GM23338 (cell line): ENCODE results near the gene MAN2A2. TPM values are rescaled to one million over a fixed set of nuclear protein-coding genes. Genes with fewer than 3 reads are reported as not detected.

Experiments
- ATAC-seq: fragments of 200-7000 bp; cut with Tn5 transposase; 3 replicates; pipeline ENCODE4 v1.9.1; 2020
- DNase-seq: peaks from one replicate; pipeline ENCODE4 v3.0.0-alpha.2; 2015; ENCODE audit warnings: low spot score
- H2AFZ ChIP-seq: fragments of 200-600 bp; sonication (generic); 2 replicates; pipeline ENCODE4 v1.8.0; 2016; ENCODE audit warnings: antibody characterized with exemption, mild to moderate bottlenecking, moderate library complexity
- H3F3A ChIP-seq: fragments of 200-600 bp; sonication (generic); replicated peaks from 2 replicates; pipeline ENCODE4 v1.8.0; 2017; ENCODE audit warnings: antibody characterized with exemption, mixed run types, low read depth
- H3K27ac ChIP-seq: fragments of 200-600 bp; sonication (generic); 2 replicates; pipeline ENCODE4 v1.6.1; 2016; ENCODE audit warnings: low read depth
- H3K27me3 ChIP-seq: fragments of 200-600 bp; sonication (generic); 2 replicates; pipeline ENCODE4 v1.8.0; 2016; ENCODE audit warnings: mild to moderate bottlenecking, mixed run types, moderate library complexity; ENCODE audit not compliant: insufficient read depth
- H3K36me3 ChIP-seq: fragments of 200-600 bp; sonication (generic); 2 replicates; pipeline ENCODE4 v1.8.0; 2016; ENCODE audit warnings: mild to moderate bottlenecking; ENCODE audit not compliant: insufficient read depth
- H3K4me1 ChIP-seq: fragments of 200-600 bp; sonication (generic); 2 replicates; pipeline ENCODE4 v1.8.0; 2016; ENCODE audit warnings: mild to moderate bottlenecking, moderate library complexity; ENCODE audit not compliant: insufficient read depth
- H3K4me2 ChIP-seq: fragments of 200-600 bp; sonication (generic); 2 replicates; pipeline ENCODE4 v1.7.1; 2017; ENCODE audit warnings: mixed run types
- H3K4me3 ChIP-seq: fragments of 200-600 bp; sonication (generic); 2 replicates; pipeline ENCODE4 v1.6.1; 2016; ENCODE audit warnings: mixed run types
- H3K79me2 ChIP-seq: fragments of 200-600 bp; sonication (generic); replicated peaks from 2 replicates; pipeline ENCODE4 v1.8.0; 2017; ENCODE audit warnings: mild to moderate bottlenecking; ENCODE audit not compliant: insufficient read depth
- H3K9me2 ChIP-seq: fragments of 200-600 bp; sonication (generic); 2 replicates; pipeline ENCODE4 v1.8.0; 2017; ENCODE audit not compliant: insufficient read depth
- H4K20me1 ChIP-seq: fragments of 200-600 bp; sonication (generic); replicated peaks from 2 replicates; pipeline ENCODE4 v1.8.0; 2017; ENCODE audit warnings: mild to moderate bottlenecking; ENCODE audit not compliant: insufficient read depth
- H3K27ac Mint-ChIP-seq: 2 replicates; pipeline ENCODE4 v1.8.0; 2020; ENCODE audit warnings: inconsistent platforms, mild to moderate bottlenecking, moderate library complexity, mixed read lengths
- H3K27me3 Mint-ChIP-seq: 3 replicates; pipeline ENCODE4 v1.8.0; 2022; ENCODE audit warnings: low read depth, mild to moderate bottlenecking, moderate library complexity, mixed read lengths, inconsistent platforms; ENCODE audit not compliant: insufficient read depth, poor library complexity
- H3K36me3 Mint-ChIP-seq: 3 replicates; pipeline ENCODE4 v1.8.0; 2021; ENCODE audit warnings: low read depth, mild to moderate bottlenecking, inconsistent platforms, moderate library complexity, mixed read lengths
- H3K4me1 Mint-ChIP-seq: 3 replicates; pipeline ENCODE4 v1.8.0; 2020; ENCODE audit warnings: mild to moderate bottlenecking, inconsistent platforms, mixed read lengths
- H3K4me3 Mint-ChIP-seq: 3 replicates; pipeline ENCODE4 v1.8.0; 2021; ENCODE audit warnings: moderate library complexity, mild to moderate bottlenecking, inconsistent platforms, mixed read lengths
- H3K9me3 Mint-ChIP-seq: 3 replicates; pipeline ENCODE4 v1.8.0; 2020; ENCODE audit warnings: moderate library complexity, mild to moderate bottlenecking, inconsistent platforms, mixed read lengths
- CREB1 ChIP-seq: fragments of 250-450 bp; sonication (Bioruptor Pico); IDR thresholded peaks from 2 replicates; pipeline ENCODE4 v1.5.0; 2020; ENCODE audit warnings: low read depth, mild to moderate bottlenecking, moderate library complexity
- EZH2 ChIP-seq: fragments of 200-600 bp; sonication (generic); IDR thresholded peaks from one replicate; pipeline ENCODE4 v1.8.0; 2017; ENCODE audit warnings: antibody characterized with exemption, mild to moderate bottlenecking, low read depth; ENCODE audit not compliant: unreplicated experiment
- EZH2phosphoT487 ChIP-seq: fragments of 200-600 bp; sonication (generic); IDR thresholded peaks from one replicate; pipeline ENCODE4 v1.8.1; 2018; ENCODE audit warnings: antibody characterized with exemption; ENCODE audit not compliant: unreplicated experiment
- JUNB ChIP-seq: IDR thresholded peaks from one replicate; pipeline ENCODE4 v1.6.1; 2016; ENCODE audit warnings: antibody characterized with exemption; ENCODE audit not compliant: unreplicated experiment
- NANOG ChIP-seq: IDR thresholded peaks from 2 replicates; pipeline ENCODE4 v1.6.1; 2016; ENCODE audit warnings: antibody characterized with exemption, borderline replicate concordance
- POLR2AphosphoS5 ChIP-seq: IDR thresholded peaks from 2 replicates; pipeline ENCODE4 v1.6.1; 2016; ENCODE audit warnings: antibody characterized with exemption, low read depth
- REST ChIP-seq: IDR thresholded peaks from one replicate; pipeline ENCODE4 v1.6.1; 2018; ENCODE audit warnings: antibody characterized with exemption; ENCODE audit not compliant: unreplicated experiment
- STAT1 ChIP-seq: IDR thresholded peaks from one replicate; pipeline ENCODE4 v1.6.1; 2016; ENCODE audit warnings: antibody characterized with exemption; ENCODE audit not compliant: unreplicated experiment
- ZNF114 ChIP-seq: fragments of 250-450 bp; sonication (Bioruptor Pico); IDR thresholded peaks from 2 replicates; pipeline ENCODE4 v1.5.0; 2020; ENCODE audit warnings: mild to moderate bottlenecking, moderate library complexity
- ZNF331 ChIP-seq: fragments of 250-450 bp; sonication (Bioruptor Pico); IDR thresholded peaks from 2 replicates; pipeline ENCODE4 v1.5.0; 2020; ENCODE audit warnings: low read depth, mild to moderate bottlenecking, moderate library complexity
- polyA plus RNA-seq: library from polyadenylated mRNA; unstranded; fragments of >200 nt; fragmentation: Nextera tagmentation; extraction: Ambion mirVana; gene quantifications from 2 replicates; pipeline ENCODE4 v1.2.1, GENCODE V29; 2016
- total RNA-seq: library from RNA; depleted of rRNA; stranded (reverse); fragments of >200 nt; shearing (Covaris generic); gene quantifications from 2 replicates; pipeline ENCODE4 v1.2.3, GENCODE V29; 2014
- TF ChIP-seq, protein P1 (sequence below): IDR thresholded peaks from 2 replicates; pipeline ENCODE4 v1.6.1; 2016; ENCODE audit warnings: antibody characterized with exemption
- TF ChIP-seq, protein P2 (sequence below): fragments of 250-450 bp; sonication (Bioruptor Pico); IDR thresholded peaks from 2 replicates; pipeline ENCODE4 v1.5.0; 2020; ENCODE audit warnings: mild to moderate bottlenecking, moderate library complexity
- TF ChIP-seq, protein P3 (sequence below), 2 experiments: fragments of 200-600 bp in 1 of 2; sonication (generic) in 1 of 2; conservative IDR thresholded peaks; 2 replicates each; pipeline versions ENCODE4 v1.5.1 to v1.6.1; 2016 to 2017; ENCODE audit warnings: antibody characterized with exemption in 2 of 2, low read depth in 2 of 2, mild to moderate bottlenecking in 2 of 2, moderate library complexity in 1 of 2

The MAN2A2 gene
- total and polyA plus RNA-seq, 2 experiments from 2014 or later = 8.2 to 17.1 TPM

- peaks cover 9% of the 10 kb centered on the region; the same call in 1 of the 3 replicates for H3K4me1 Mint-ChIP-seq
- DNase-seq = no peak
- no peak overlapping the region for H3K27ac ChIP-seq
- no peak overlapping the region for H3K27ac Mint-ChIP-seq
- H3K27me3 Mint-ChIP-seq = peaks cover 7% of the 10 kb centered on the region
- H3K36me3 ChIP-seq = no peaks in the 10 kb centered on the region; the same call in 1 of the 2 replicates
- no peak overlapping the region for H3K4me3 ChIP-seq
- H3K4me2 ChIP-seq = no peak overlapping the region
- no peak for ATAC-seq
- peaks cover 26% of the 10 kb centered on the region for H3K36me3 Mint-ChIP-seq
- H4K20me1 ChIP-seq = no peaks in the 10 kb centered on the region
- no peaks in the 10 kb centered on the region for H3K9me3 Mint-ChIP-seq
- H3K4me3 Mint-ChIP-seq = no peak overlapping the region
- no peaks in the 10 kb centered on the region for H3K9me2 ChIP-seq
- 0 out of 2 replicates have a peak, but pooled peaks cover under 1% of the 10 kb centered on the region for H3F3A ChIP-seq
- peaks cover 10% of the 10 kb centered on the region for H3K4me1 ChIP-seq
- H2AFZ ChIP-seq = no peak overlapping the region
- peaks cover 5% of the 10 kb centered on the region; the same call in 1 of the 2 replicates for H3K79me2 ChIP-seq
- no peaks in the 10 kb centered on the region for H3K27me3 ChIP-seq
- TF ChIP-seq EZH2phosphoT487 (no peak), STAT1 (no peak), JUNB (no peak), ZNF114 (CRISPR knock-in tag) (no peak), ZNF331 (CRISPR knock-in tag) (no peak), CREB1 (CRISPR knock-in tag) (no peak), NANOG (no peak), POLR2AphosphoS5 (no peak), REST (no peak), EZH2 (no peak)
- TF ChIP-seq, protein P1, sequence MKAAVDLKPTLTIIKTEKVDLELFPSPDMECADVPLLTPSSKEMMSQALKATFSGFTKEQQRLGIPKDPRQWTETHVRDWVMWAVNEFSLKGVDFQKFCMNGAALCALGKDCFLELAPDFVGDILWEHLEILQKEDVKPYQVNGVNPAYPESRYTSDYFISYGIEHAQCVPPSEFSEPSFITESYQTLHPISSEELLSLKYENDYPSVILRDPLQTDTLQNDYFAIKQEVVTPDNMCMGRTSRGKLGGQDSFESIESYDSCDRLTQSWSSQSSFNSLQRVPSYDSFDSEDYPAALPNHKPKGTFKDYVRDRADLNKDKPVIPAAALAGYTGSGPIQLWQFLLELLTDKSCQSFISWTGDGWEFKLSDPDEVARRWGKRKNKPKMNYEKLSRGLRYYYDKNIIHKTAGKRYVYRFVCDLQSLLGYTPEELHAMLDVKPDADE = no peak
- TF ChIP-seq, protein P2, sequence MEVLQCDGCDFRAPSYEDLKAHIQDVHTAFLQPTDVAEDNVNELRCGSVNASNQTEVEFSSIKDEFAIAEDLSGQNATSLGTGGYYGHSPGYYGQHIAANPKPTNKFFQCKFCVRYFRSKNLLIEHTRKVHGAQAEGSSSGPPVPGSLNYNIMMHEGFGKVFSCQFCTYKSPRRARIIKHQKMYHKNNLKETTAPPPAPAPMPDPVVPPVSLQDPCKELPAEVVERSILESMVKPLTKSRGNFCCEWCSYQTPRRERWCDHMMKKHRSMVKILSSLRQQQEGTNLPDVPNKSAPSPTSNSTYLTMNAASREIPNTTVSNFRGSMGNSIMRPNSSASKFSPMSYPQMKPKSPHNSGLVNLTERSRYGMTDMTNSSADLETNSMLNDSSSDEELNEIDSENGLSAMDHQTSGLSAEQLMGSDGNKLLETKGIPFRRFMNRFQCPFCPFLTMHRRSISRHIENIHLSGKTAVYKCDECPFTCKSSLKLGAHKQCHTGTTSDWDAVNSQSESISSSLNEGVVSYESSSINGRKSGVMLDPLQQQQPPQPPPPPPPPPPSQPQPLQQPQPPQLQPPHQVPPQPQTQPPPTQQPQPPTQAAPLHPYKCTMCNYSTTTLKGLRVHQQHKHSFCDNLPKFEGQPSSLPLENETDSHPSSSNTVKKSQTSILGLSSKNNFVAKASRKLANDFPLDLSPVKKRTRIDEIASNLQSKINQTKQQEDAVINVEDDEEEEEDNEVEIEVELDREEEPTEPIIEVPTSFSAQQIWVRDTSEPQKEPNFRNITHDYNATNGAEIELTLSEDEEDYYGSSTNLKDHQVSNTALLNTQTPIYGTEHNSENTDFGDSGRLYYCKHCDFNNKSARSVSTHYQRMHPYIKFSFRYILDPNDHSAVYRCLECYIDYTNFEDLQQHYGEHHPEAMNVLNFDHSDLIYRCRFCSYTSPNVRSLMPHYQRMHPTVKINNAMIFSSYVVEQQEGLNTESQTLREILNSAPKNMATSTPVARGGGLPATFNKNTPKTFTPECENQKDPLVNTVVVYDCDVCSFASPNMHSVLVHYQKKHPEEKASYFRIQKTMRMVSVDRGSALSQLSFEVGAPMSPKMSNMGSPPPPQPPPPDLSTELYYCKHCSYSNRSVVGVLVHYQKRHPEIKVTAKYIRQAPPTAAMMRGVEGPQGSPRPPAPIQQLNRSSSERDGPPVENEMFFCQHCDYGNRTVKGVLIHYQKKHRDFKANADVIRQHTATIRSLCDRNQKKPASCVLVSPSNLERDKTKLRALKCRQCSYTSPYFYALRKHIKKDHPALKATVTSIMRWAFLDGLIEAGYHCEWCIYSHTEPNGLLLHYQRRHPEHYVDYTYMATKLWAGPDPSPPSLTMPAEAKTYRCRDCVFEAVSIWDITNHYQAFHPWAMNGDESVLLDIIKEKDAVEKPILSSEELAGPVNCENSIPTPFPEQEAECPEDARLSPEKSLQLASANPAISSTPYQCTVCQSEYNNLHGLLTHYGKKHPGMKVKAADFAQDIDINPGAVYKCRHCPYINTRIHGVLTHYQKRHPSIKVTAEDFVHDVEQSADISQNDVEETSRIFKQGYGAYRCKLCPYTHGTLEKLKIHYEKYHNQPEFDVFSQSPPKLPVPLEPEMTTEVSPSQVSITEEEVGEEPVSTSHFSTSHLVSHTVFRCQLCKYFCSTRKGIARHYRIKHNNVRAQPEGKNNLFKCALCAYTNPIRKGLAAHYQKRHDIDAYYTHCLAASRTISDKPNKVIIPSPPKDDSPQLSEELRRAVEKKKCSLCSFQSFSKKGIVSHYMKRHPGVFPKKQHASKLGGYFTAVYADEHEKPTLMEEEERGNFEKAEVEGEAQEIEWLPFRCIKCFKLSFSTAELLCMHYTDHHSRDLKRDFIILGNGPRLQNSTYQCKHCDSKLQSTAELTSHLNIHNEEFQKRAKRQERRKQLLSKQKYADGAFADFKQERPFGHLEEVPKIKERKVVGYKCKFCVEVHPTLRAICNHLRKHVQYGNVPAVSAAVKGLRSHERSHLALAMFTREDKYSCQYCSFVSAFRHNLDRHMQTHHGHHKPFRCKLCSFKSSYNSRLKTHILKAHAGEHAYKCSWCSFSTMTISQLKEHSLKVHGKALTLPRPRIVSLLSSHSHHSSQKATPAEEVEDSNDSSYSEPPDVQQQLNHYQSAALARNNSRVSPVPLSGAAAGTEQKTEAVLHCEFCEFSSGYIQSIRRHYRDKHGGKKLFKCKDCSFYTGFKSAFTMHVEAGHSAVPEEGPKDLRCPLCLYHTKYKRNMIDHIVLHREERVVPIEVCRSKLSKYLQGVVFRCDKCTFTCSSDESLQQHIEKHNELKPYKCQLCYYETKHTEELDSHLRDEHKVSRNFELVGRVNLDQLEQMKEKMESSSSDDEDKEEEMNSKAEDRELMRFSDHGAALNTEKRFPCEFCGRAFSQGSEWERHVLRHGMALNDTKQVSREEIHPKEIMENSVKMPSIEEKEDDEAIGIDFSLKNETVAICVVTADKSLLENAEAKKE = no peak
- TF ChIP-seq, protein P3, sequence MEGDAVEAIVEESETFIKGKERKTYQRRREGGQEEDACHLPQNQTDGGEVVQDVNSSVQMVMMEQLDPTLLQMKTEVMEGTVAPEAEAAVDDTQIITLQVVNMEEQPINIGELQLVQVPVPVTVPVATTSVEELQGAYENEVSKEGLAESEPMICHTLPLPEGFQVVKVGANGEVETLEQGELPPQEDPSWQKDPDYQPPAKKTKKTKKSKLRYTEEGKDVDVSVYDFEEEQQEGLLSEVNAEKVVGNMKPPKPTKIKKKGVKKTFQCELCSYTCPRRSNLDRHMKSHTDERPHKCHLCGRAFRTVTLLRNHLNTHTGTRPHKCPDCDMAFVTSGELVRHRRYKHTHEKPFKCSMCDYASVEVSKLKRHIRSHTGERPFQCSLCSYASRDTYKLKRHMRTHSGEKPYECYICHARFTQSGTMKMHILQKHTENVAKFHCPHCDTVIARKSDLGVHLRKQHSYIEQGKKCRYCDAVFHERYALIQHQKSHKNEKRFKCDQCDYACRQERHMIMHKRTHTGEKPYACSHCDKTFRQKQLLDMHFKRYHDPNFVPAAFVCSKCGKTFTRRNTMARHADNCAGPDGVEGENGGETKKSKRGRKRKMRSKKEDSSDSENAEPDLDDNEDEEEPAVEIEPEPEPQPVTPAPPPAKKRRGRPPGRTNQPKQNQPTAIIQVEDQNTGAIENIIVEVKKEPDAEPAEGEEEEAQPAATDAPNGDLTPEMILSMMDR (conservative IDR thresholded peaks at IDR 0.05; ENCODE audit: low read depth in 2 of 2) = no peak
Measured at GRCh38 chr15:90879730-90880366, 23.3 kb upstream of the MAN2A2 start.
